Measurements from ENCODE around the gene LUC7L. TPM values are rescaled to one million over a fixed set of nuclear protein-coding genes. Genes with fewer than 3 reads are reported as not detected.
A peak's percentile ranks its signal among the peaks of the same experiment; 100 is the strongest.
"Not testable (repeated sequence)": the region's sequence is repeated elsewhere in the genome, so short reads cannot be mapped to it uniquely, and the experiment has no call there.

Gene LUC7L
- total RNA-seq, 1 donor from 2014 or later, result 83.0 TPM

GRCh38 chr16:179211-180092, 49.8 kb downstream of the LUC7L start:
- intact Hi-C loops (cut with micrococcal nuclease), result loop anchor here (2.0 to 5.0 kb wide), 2 partner anchors 13 to 183 kb away; no protein-coding TSS in a partner anchor
- H3K9me3 Mint-ChIP-seq, result no peaks in the 10 kb centered on the region
- peaks cover 40% of the 10 kb centered on the region for H3K27me3 Mint-ChIP-seq (ENCODE audit: insufficient read depth)
- no peak overlapping the region for H3K27ac Mint-ChIP-seq
- H3K4me1 Mint-ChIP-seq (ENCODE audit: low read depth), result no peaks in the 10 kb centered on the region
- peak overlapping the region; percentile 51 for H3K4me3 Mint-ChIP-seq
- no peak for DNase-seq (ENCODE audit: low spot score)
- H3K36me3 Mint-ChIP-seq (ENCODE audit: low read depth), result no peaks in the 10 kb centered on the region

DNA sequence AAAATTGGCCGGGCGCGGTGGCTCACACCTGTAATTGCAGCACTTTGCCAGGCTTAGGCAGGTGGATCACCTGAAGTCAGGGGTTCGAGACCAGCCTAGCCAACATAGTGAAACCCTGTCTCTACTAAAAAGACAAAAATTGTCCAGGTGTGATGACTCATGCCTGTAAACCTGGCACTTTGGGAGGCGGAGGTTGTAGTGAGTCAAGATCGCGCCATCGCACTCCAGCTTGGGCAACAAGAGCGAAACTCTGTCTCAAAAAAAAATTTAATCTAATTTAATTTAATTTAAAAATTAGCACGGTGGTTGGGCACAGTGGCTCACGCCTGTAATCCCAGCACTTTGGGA, 50.6 kb downstream of the LUC7L start:
- no peak overlapping the region for H3K27ac Mint-ChIP-seq
- no peaks in the 10 kb centered on the region for H3K36me3 Mint-ChIP-seq (ENCODE audit: low read depth)
- H3K4me3 Mint-ChIP-seq, result no peak overlapping the region
- no peaks in the 10 kb centered on the region for H3K9me3 Mint-ChIP-seq
- no peak for DNase-seq (ENCODE audit: low spot score)
- no peaks in the 10 kb centered on the region for H3K4me1 Mint-ChIP-seq (ENCODE audit: low read depth)
- peaks cover 42% of the 10 kb centered on the region for H3K27me3 Mint-ChIP-seq (ENCODE audit: insufficient read depth)
- intact Hi-C loops (cut with micrococcal nuclease), result no loop called here

GRCh38 chr16:177981-178667, 51.1 kb downstream of the LUC7L start:
- no peak for DNase-seq (ENCODE audit: low spot score)
- H3K4me1 Mint-ChIP-seq (ENCODE audit: low read depth), result no peaks in the 10 kb centered on the region
- no peaks in the 10 kb centered on the region for H3K36me3 Mint-ChIP-seq (ENCODE audit: low read depth)
- no peak overlapping the region for H3K4me3 Mint-ChIP-seq
- intact Hi-C loops (cut with micrococcal nuclease), result no loop called here
- H3K27me3 Mint-ChIP-seq (ENCODE audit: insufficient read depth), result peaks cover 46% of the 10 kb centered on the region
- H3K27ac Mint-ChIP-seq, result no peak overlapping the region
- no peaks in the 10 kb centered on the region for H3K9me3 Mint-ChIP-seq

GRCh38 chr16:177394-177822, 51.8 kb downstream of the LUC7L start:
- Mint-ChIP-seq H3K4me3 (peak overlapping the region; percentile 15), H3K27me3 (ENCODE audit: insufficient read depth) (peaks cover 46% of the 10 kb centered on the region), H3K27ac (no peak overlapping the region), H3K9me3 (no peaks in the 10 kb centered on the region), H3K36me3 (ENCODE audit: low read depth) (no peaks in the 10 kb centered on the region), H3K4me1 (ENCODE audit: low read depth) (no peaks in the 10 kb centered on the region)
- intact Hi-C loops (cut with micrococcal nuclease), result no loop called here
- no peak for DNase-seq (ENCODE audit: low spot score)

DNA sequence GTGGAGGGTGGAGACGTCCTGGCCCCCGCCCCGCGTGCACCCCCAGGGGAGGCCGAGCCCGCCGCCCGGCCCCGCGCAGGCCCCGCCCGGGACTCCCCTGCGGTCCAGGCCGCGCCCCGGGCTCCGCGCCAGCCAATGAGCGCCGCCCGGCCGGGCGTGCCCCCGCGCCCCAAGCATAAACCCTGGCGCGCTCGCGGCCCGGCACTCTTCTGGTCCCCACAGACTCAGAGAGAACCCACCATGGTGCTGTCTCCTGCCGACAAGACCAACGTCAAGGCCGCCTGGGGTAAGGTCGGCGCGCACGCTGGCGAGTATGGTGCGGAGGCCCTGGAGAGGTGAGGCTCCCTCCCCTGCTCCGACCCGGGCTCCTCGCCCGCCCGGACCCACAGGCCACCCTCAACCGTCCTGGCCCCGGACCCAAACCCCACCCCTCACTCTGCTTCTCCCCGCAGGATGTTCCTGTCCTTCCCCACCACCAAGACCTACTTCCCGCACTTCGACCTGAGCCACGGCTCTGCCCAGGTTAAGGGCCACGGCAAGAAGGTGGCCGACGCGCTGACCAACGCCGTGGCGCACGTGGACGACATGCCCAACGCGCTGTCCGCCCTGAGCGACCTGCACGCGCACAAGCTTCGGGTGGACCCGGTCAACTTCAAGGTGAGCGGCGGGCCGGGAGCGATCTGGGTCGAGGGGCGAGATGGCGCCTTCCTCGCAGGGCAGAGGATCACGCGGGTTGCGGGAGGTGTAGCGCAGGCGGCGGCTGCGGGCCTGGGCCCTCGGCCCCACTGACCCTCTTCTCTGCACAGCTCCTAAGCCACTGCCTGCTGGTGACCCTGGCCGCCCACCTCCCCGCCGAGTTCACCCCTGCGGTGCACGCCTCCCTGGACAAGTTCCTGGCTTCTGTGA, 52.5 kb downstream of the LUC7L start, which contains the start of gene HBA1:
Gene HBA1 (plus strand): TSS at position 204 of the 906 bp plus-strand sequence. CDS start 37 bp downstream, at position 241.
- H3K4me1 Mint-ChIP-seq (ENCODE audit: low read depth); H3K9me3 Mint-ChIP-seq; intact Hi-C loops (cut with micrococcal nuclease); H3K27ac Mint-ChIP-seq; H3K36me3 Mint-ChIP-seq (ENCODE audit: low read depth); DNase-seq (ENCODE audit: low spot score): not testable (repeated sequence)
- Mint-ChIP-seq H3K4me3 (peak within 1 kb of the TSS; percentile 30), H3K27me3 (ENCODE audit: insufficient read depth) (peaks cover 50% of the 10 kb centered on the region)

DNA sequence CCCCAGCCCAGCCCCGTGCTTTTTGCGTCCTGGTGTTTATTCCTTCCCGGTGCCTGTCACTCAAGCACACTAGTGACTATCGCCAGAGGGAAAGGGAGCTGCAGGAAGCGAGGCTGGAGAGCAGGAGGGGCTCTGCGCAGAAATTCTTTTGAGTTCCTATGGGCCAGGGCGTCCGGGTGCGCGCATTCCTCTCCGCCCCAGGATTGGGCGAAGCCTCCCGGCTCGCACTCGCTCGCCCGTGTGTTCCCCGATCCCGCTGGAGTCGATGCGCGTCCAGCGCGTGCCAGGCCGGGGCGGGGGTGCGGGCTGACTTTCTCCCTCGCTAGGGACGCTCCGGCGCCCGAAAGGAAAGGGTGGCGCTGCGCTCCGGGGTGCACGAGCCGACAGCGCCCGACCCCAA, 53.2 kb downstream of the LUC7L start:
- H3K27me3 Mint-ChIP-seq (ENCODE audit: insufficient read depth), result peaks cover 55% of the 10 kb centered on the region
- H3K4me1 Mint-ChIP-seq (ENCODE audit: low read depth); DNase-seq (ENCODE audit: low spot score); H3K36me3 Mint-ChIP-seq (ENCODE audit: low read depth); intact Hi-C loops (cut with micrococcal nuclease); H3K4me3 Mint-ChIP-seq; H3K27ac Mint-ChIP-seq; H3K9me3 Mint-ChIP-seq: not testable (repeated sequence)

- no peaks in the 10 kb centered on the region for H3K36me3 Mint-ChIP-seq (ENCODE audit: low read depth)
- H3K4me1 Mint-ChIP-seq (ENCODE audit: low read depth), result peaks cover 1% of the 10 kb centered on the region
- no peak overlapping the region for H3K27ac Mint-ChIP-seq
- intact Hi-C loops (cut with micrococcal nuclease), result no loop called here
- H3K27me3 Mint-ChIP-seq (ENCODE audit: insufficient read depth), result peaks cover 61% of the 10 kb centered on the region
- peak overlapping the region; percentile 30 for H3K4me3 Mint-ChIP-seq
- no peak for DNase-seq (ENCODE audit: low spot score)
- no peaks in the 10 kb centered on the region for H3K9me3 Mint-ChIP-seq
Measured at GRCh38 chr16:175011-175949, 54.0 kb downstream of the LUC7L start.

- peaks cover 62% of the 10 kb centered on the region for H3K27me3 Mint-ChIP-seq (ENCODE audit: insufficient read depth)
- H3K4me1 Mint-ChIP-seq (ENCODE audit: low read depth); DNase-seq (ENCODE audit: low spot score); H3K36me3 Mint-ChIP-seq (ENCODE audit: low read depth); H3K9me3 Mint-ChIP-seq; H3K27ac Mint-ChIP-seq; intact Hi-C loops (cut with micrococcal nuclease): not testable (repeated sequence)
- H3K4me3 Mint-ChIP-seq, result peak overlapping the region; percentile 26
Measured at GRCh38 chr16:173928-174769, 55.1 kb downstream of the LUC7L start.

- H3K9me3 Mint-ChIP-seq; H3K4me3 Mint-ChIP-seq; H3K36me3 Mint-ChIP-seq (ENCODE audit: low read depth); intact Hi-C loops (cut with micrococcal nuclease); H3K27ac Mint-ChIP-seq; DNase-seq (ENCODE audit: low spot score); H3K4me1 Mint-ChIP-seq (ENCODE audit: low read depth): not testable (repeated sequence)
- H3K27me3 Mint-ChIP-seq (ENCODE audit: insufficient read depth), result peaks cover 56% of the 10 kb centered on the region
Measured at GRCh38 chr16:173211-173854, 55.9 kb downstream of the LUC7L start.

- peaks cover 57% of the 10 kb centered on the region for H3K27me3 Mint-ChIP-seq (ENCODE audit: insufficient read depth)
- H3K4me3 Mint-ChIP-seq; H3K27ac Mint-ChIP-seq; H3K4me1 Mint-ChIP-seq (ENCODE audit: low read depth); intact Hi-C loops (cut with micrococcal nuclease); DNase-seq (ENCODE audit: low spot score); H3K9me3 Mint-ChIP-seq; H3K36me3 Mint-ChIP-seq (ENCODE audit: low read depth): not testable (repeated sequence)
Measured at GRCh38 chr16:172374-172941, 56.8 kb downstream of the LUC7L start, which contains the start of gene HBA2. HBA2 (plus strand) TSS chr16:172876; CDS start chr16:172913, 37 bp downstream.
